Measurements from ENCODE around the gene PLXNA2.

The PLXNA2 gene

DNA sequence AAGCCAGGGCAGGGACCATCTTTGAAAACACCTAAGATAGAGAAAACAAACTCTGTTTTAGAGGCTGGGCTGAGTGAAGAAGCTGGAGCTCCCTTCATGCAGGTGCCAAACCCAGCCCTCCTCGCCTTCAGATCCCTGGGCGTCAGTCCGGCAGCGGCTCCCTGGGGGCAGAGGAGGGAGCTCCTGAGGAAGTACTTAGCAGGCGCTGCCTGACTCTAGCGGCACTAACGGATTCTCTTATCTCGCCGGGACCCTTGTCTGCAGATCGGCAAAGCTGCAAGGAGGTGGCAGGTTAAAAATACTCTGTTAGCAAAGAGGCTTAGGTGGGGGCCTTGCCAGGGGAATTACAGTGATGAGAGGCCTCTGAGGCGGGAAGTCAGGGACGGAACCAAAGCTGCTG is 79.6 kb downstream of the PLXNA2 start:
- no peak for DNase-seq (ENCODE audit: low read depth)

DNA sequence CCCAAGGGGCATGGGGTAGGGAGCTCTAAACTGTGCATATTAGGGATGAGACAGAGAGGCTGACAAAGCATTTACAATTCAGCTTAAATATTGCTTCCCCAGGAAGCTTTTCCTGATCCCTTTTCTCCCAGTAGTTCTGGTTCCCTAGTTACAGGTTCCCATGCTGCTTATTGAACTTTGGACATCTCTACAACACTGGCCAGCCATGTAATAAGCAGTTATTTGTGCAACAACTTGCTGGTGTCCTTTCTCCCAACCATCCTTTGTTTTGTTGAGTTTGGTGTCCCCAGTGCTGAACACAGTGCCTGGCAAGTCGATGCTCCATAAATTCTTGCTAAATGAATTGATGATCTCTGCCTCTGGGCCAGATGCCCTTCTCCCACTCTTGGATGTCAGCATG is 80.6 kb downstream of the PLXNA2 start:
- DNase-seq (ENCODE audit: low read depth), result no peak

DNA sequence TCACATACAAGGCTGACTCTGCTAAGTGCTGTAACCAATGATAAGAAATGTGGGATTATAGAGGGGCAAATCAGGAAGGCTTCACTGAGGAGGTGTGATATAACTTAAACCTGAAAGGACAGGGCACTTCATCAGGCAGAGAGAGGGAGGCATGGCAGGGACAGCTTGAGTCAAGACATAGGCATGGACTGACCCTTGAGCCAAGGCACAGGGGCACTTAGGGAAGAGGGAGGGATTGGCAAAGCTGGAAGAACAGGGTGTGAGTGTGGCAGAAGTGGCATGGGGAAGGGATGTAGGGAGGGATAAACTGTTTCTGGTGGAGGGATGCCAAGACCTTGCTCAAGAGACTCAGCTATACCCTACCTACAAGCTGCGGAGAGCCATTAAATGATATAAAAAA is 81.3 kb downstream of the PLXNA2 start:
- DNase-seq (ENCODE audit: low read depth), result no peak

DNA sequence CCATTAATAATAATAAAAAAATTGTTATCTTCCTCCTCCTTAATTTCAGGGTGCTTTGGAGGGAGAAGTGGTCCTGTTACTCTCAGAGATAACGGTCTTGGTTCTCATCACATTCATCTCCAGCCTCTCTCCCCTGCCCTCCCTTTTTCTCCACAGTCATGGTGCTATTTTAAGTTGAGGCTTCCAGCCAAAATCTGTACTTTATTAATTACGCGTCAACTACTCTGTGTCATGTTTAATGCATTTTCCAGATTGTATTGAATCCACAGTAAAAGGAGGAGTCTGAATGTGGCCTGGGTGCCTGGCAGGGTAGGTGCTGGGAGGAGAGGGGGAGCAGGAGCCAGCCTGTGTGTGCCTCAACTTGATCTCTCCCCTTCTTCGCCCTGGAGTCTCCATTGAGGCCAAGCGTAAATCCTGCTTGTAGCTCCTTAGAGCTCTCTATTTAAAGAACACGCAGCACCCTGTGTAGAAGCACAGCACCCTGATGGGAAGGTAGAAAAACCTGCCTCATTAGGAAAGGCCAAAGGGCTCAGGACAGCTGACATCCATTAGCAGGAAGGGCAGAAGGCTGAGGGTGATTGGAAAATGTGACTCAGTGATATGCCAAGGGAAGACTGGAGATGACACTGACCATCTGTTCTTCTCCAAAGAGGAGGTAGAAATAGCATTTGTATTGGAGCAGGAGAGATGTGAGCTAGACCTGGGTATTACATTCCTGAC is 82.4 kb downstream of the PLXNA2 start:
- DNase-seq (ENCODE audit: low read depth), result no peak

DNA sequence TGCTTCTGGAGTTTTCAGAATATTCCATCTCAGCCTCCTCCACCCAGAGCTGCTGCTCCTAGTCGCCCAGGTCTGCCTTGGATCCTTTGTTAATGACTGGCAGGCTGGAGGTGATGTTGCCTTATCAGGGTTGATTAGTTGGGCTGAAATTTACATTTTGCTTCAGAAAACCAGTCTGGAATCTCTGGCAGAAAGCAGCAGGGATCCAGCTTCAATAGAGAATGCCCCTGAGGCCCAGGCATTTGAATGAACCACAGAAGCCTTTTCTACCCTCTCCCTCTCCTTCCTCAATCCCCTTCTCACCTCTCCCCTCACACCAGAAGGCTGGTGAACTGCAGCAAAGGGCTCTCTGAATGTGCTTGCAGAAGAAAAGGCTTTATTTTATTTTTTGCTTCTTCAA is 83.2 kb downstream of the PLXNA2 start:
- no peak for DNase-seq (ENCODE audit: low read depth)

DNA sequence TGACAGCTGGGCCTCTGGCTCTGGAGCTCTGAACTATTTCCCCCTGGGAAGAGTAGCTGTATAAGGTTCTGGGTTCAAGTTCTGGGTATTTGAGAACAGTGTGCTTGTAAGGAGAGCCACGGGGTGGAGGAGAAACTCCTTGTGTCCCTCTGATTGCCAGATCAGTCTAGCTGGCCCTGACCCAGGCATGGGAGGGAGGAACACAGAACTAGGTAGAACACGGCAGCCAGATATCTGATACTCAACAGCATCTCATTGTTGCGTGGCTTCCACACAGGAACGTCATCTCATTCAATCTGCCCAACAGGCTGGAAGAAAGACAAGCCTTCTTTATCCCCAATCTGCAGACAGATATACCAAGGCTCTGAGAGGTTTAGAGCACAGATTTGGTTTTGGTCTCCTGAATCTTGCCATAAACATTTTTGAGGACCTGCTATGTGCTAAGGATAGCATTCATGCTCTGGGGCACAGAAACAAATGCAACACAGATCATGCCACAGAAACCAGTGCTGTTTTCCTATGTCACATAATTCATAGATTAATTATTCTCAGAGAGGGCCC is 83.8 kb downstream of the PLXNA2 start:
- DNase-seq (ENCODE audit: low read depth), result no peak

DNA sequence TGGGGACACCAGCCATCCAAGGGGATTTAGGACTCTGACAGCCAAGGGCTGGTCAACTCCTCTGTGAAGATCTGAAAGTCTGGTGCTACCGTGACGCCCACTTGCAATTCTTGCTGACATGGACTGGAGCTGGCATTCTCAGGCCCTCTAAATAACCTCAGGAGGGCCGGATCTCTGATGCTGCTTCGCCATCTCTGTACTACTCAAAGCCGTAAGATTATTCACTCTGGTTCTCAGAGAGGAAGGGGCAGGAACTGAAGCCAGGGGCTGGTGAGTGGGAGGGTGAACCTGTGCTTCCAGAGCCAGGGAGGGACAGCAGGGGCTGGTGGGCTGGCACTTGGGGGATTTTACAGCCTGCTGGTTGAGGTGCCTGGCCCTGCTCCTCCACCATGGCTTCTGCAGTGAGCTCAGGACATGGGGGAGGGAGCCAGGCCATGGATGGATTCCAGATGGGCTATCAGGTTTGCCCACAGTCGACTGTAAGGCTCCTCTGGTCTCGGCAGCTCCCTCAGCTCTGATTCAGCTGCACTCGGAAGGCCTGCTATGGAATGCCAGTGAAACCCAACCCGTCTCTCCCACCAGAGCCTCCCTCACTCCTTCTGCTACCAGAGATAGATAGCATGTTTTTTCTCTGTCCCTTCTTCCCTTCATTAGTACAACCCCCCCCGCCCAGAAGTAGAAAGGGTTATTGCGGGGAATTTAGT is 84.5 kb downstream of the PLXNA2 start:
- no peak for DNase-seq (ENCODE audit: low read depth)

DNA sequence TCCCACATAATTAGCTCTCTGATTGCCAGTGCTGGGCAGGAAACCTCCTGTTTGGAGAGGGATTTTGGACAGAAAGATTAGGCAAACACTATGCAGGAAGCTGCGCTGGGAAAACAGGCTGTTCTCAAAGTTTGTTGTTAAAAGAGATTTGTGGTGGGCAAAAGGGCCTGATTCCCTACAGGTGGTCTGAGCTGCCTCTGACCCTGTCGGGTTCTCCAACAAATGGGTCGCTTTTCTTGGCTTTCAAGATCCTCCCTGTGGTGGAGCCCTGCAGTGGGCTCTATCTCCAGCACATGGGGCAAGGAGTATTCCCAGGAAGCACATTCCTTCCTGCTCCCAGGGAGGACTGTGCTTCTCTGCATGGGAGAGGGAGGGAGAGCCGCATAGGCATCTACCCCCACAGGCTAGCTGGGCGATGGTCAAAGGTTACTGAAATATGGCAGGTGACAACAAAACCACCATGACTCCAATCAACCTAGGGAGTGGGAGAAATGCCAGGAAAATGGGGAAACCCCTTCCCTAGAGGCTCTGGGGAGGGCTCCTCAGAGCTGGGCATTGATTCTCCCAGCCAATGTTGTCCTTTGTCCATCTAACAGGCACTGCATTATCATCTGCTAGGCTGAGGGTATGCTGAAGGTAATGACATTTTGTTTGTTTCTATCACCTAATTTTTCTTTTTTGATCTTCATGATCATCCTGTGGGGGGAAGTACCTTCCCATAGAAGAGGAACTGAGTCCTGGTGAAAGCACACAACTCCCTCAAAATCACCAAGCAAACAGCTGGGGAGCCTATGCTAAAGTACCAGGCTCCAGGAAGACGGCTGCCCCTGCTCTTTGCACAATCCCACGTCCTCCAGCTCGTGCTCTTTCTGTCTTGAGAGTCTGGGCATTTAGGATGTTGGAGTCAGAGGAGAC is 85.3 kb downstream of the PLXNA2 start:
- DNase-seq (ENCODE audit: low read depth), result no peak

DNA sequence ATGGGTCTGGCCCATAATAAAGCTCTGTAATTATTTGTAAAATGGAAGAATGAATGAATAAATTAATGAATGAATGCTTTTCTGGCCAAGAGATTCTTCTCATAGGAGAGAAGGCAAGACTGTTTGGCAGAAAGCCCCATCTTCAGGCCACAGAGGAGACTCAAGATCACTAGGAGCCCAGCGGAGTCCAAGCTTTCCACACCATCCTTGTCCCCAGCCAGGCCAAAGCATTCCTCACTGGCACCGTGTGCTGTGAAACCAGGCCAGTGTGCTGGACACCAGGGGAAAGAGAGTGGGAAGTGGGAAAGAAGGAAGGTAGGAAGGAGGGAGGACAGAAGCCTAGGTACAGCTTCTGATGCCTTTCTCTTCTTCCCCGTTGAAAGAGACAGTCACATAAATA is 86.4 kb downstream of the PLXNA2 start:
- DNase-seq (ENCODE audit: low read depth), result no peak

DNA sequence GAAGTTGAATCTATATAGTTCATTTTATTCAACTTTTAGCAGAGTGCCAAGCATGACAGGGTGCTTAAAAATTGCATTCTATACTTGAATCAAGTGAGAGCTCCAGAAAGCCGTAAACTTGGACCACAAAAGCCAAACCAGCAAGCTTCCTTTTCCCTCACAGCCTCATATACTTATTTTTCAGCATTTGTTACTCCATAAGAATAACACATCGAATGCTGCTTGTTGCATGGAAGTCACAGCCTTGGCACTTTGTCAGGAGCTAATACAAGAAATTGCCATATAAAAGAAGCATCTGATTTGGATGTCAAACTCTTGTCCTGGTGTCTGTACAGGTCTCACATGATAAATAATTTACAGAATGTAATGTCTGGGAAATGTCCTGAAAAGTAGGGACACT is 87.4 kb downstream of the PLXNA2 start:
- DNase-seq (ENCODE audit: low read depth), result no peak

DNA sequence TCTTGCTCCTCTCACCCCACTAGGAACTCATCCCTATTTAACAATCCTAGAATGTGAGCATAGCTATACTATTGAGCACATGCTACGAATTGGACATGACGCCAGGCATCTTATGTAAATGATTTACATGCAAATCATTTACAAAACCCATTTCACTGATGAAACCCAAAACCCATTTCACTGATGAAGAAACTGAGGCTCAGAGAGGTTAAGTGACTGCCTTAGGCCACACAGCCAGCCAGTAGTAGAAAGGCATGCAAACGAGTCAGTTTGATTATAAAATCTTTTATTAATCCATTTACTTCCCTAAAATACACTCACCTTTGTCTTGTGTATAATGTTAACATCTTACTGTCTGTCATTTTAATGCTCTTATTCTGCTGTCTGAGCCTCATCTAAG is 87.9 kb downstream of the PLXNA2 start:
- no peak for DNase-seq (ENCODE audit: low read depth)

DNA sequence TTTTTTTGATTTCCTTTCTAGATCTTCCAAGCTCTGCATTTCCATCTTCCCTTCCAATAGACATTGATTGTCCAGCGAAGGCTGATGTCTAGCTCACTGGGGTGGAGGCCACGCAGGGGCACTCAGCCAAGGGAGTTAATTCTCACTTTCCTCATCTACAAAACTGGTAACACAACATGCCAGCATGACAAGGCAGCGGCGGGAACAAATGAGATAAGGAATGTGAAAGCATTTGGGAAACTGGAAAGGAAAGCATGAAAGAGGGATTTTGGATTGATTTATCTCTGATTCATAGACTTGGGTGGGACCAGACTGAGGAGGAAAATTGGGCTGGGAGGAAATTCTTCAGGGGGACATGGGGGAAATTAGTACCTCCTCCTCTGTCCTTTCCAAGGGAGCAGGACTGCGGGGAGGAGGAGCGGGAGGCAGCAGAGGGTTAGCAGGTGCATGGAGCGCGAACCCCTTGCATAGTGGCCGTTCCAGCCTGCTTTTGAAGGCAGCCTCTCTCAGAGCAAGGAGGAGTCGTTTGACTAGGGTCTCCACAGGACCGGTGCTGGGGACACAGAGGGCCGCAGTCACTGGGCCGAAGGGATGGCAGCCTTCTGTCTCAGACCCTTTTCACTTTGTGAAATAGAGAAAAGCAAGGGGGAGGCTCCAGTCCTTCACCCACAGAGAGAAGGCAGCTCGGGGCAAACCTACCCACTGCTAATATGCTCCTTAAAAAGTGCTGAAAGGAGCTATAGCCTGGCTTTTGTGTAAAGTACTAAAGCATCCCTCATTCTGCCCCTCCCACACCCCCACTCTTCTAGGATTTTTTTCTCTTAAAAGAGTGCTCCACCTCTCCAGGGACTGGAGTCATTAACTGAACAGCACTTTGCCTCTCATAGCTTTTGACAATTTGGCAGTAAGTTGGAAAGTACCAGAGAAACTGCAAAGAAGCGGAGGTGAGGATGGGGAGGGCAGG is 89.2 kb downstream of the PLXNA2 start:
- DNase-seq (ENCODE audit: low read depth), result no peak

DNA sequence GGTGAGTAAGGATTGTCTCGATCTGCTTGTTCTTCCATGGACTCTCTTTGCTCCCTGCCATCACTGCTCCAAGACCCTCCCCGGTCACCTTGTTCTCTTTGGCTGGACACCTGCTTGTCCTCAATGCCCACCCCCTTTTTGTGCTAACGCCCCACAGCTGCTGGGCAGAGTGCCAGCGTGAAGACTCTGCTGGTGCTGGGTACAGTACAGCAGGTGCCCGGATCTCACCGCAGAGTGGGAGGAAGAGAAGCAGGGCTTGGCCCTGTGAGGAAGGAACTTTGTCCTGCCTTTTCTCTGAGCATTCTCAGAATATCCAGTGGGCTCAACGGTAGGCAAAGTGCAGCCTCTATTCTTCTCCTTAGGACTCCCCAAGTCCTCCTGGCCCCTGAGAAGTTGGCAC is 90.1 kb downstream of the PLXNA2 start:
- no peak for DNase-seq (ENCODE audit: low read depth)

DNA sequence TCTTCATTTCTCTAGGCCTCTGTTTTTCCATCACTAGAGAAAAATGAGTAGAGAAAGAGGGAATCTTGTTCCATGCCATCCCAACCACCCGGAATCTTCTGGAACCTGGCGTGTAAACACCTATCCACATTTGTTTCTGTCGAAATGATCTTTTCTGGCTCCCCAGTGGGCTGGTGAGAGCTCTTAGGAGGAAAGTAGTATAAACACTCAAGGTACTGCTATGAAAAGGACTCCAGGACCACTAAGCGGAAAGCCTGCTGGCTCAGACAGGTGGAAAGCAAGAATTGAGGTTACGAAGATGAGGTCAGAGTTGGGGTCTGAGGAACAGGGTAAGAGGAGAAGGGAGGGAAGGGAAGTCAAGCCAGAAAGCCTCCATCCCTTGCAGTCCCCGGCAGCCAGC is 90.8 kb downstream of the PLXNA2 start:
- DNase-seq (ENCODE audit: low read depth), result no peak

DNA sequence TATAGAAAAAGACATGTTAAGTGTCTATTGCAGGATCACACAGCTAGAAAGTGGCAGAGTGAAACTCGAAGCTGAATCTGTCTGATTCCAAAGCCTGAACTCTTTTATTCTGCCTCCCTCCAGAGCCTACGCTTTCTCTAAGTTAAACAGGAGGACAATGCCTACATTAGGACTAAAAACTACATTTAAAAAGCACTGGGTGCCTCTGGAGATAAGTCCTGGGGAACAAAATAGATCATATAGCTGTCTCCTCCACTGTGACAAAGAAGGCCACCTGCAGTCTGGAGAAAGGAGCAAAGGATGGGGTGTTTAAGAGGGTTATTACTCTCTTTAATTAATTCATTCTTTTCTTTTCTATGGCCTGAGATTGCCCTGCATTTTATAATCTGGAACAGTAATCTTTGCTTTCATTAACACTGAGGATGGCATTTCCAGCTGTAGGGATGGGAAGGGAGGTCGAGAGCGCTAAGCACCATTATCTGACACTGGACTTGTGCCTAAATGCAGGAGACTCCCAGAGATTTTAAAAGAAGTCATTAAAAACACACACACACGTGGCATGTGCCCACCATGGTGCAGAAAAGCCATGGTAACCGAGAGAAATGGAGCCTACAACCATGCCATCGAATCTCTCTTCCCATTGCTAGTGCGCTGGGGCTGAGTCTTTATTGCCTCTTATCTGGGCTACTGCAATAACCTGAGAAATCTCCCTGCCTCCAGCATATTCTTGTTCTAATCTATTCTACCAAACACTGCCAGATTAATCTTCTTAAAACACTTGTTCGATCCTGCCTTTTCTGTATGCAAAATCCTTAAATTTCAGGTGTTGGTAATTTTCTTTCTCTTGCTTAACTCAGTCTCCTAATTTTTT is 92.2 kb downstream of the PLXNA2 start:
- no peak for DNase-seq (ENCODE audit: low read depth)

DNA sequence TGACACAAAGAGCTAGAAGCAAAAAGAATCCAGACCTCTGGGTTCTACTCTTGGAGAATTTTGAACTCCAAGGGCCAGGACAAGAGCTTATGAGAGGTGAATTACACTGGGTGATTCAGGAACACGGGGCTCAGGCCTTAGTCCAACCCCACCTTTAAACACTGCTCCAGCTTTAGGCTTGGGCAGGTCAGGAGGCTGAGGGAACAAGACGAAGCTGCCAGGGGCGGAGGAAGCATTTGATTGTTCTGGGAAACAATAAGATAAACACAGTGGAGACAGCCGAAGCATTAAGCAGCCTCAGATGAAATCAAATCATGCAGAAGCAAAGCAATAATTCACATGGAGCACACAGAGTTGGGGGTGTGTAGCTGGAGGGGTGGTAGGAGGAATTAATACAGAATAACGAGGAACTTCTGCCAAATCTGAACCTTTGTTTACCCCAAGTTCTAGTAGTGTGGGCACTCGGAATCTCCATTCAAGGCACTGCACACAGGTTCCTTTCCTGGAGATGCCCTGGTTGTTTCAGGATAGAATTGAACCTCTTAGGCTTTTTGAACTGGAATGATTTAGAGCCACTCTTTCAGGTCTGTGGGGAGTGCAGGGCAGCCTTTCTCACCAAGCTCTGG is 93.2 kb downstream of the PLXNA2 start:
- no peak for DNase-seq (ENCODE audit: low read depth)

DNA sequence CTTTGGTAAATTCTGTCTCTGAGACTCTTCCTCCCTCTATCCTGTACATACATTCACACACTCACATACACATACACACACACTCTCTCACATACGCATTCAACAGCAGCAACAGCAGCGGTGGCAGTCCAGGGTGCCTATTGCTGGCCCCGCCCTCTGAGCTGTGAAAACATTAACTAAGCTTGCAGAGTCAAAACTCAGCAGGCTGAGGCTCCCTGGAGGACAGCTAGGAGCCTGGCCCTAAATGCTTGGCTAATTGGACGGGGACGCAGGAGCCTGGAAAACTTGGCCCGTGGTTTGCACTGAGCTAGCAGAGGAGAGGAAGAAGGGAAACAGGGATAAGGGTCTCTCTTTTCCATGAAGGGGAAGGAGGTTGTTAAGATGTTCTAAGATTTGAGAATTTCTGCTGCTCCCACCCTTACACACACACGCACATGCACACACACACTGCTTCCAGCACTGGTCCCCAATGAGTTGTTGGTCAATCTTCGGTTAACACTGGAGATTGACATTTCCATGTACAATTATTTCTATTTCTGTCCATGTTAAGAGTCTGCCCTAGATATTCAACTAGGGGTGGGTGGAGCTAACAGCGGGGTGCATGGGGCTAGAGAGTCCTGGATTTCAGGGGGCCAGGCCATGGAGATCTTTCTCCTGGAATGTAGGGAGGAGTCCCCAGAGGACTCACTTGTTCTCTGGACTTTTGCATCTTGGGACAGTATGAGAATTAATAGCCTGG is 94.2 kb downstream of the PLXNA2 start:
- no peak for DNase-seq (ENCODE audit: low read depth)

DNA sequence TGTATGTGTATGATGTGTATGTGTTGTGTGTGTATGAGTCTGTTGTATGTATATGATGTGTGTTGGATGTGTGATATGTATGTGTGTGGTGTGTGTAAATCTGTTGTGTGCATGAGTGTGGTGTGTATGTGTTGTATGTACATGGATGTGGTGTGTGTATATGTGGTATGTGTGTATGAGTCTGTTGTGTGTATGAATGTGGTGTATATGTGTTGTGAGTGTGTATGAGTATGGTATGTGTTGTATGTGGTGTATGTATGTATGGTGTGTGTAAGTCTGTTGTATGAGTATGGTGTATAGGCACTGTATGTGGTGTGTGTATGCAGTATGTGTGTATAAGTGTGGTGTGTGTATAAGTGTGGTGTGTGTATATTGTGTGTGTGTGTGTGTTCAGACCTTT is 95.0 kb downstream of the PLXNA2 start:
- DNase-seq (ENCODE audit: low read depth), result no peak

DNA sequence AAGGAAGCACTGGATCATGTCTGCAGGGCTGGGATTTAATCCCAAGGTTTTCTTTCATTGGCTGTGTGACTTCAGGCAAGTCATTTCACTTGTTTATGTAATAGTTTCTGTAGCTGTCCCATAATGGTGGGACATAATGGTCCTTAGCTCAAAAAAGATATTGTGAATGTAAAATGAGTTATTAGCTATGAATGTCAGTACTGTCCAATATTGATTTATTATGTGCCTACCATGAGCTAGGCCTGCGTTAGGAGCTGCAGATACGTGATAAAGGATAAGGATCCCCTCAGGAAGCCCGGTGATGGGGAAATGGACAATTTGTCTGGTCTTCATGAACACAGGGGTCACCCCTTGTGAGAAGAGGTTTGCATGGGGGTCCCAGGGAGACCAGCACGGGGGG is 95.8 kb downstream of the PLXNA2 start:
- DNase-seq (ENCODE audit: low read depth), result no peak
